NB4 (cell line): ENCODE results near the gene ANKRD39.
"Not testable (repeated sequence)": the region's sequence is repeated elsewhere in the genome, so short reads cannot be mapped to it uniquely, and the experiment has no call there.

Source experiments
- DNase-seq: peaks from one replicate; pipeline ENCODE4 v3.0.0; 2010; ENCODE audit warnings: low read depth
- H3K4me3 ChIP-seq: one replicate; pipeline ENCODE4 v1.5.1; 2011; ENCODE audit warnings: mild to moderate bottlenecking, low read depth, low read length, moderate library complexity
- CTCF ChIP-seq: IDR thresholded peaks from one replicate; pipeline ENCODE4 v1.5.1; 2012; ENCODE audit warnings: low read depth, low read length
- MYC ChIP-seq: IDR thresholded peaks from 2 replicates; pipeline ENCODE4 v1.6.1; 2011; ENCODE audit warnings: low read depth, low read length
- POLR2A ChIP-seq: IDR thresholded peaks from 2 replicates; pipeline ENCODE4 v1.6.1; 2011; ENCODE audit warnings: mild to moderate bottlenecking; ENCODE audit not compliant: insufficient read length; ENCODE audit errors: extremely low read depth
- TF ChIP-seq, protein P1 (sequence below): IDR thresholded peaks from 2 replicates; pipeline ENCODE4 v1.6.1; 2011; ENCODE audit warnings: low read depth, low read length

Gene ANKRD39

GRCh38 chr2:96890252-96890651, 32.4 kb upstream of the ANKRD39 start:
- DNase-seq, result no peak
- no peak for TF ChIP-seq CTCF
- TF ChIP-seq MYC, result no peak
- TF ChIP-seq, protein P1, sequence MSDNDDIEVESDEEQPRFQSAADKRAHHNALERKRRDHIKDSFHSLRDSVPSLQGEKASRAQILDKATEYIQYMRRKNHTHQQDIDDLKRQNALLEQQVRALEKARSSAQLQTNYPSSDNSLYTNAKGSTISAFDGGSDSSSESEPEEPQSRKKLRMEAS, result no peak
- TF ChIP-seq POLR2A, result no peak
- H3K4me3 ChIP-seq, result no peak overlapping the region

- H3K4me3 ChIP-seq, DNase-seq: not testable (repeated sequence)
These were observed 31.7 kb upstream of the ANKRD39 start for GRCh38 chr2:96889502-96889901.

GRCh38 chr2:96888072-96889011, 30.5 kb upstream of the ANKRD39 start:
- DNase-seq, result no peak
- TF ChIP-seq CTCF (no peak), POLR2A (no peak), MYC (no peak)
- TF ChIP-seq, protein P1, result no peak
- H3K4me3 ChIP-seq, result no peak overlapping the region

DNA sequence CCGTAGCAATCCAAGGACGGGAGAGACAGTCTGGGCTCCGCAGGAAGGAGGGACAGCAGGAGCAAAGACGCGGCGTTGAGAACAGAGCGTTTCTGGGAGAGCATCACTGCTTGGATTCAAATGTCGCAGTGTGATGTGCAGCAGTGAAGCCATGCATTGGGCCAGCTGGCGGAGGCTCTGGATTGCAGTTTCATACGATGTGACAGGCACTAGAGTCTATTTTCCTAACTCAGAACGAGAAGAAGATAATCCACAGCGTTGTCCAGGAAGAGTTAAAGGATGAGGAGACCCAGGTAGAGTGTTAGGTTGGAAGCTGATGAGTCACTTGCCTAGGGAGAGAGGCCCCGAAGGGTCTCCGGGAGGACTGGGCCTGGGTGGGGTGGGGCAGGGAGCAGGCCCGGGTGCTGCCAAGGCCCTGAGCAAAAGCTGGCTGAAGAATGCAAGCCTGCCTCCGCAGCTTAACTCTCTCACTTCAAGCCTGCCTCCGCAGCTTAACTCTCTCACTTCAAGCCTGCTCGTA, 29.7 kb upstream of the ANKRD39 start:
- TF ChIP-seq, protein P1, result no peak
- no peak for TF ChIP-seq MYC
- no peak for TF ChIP-seq POLR2A
- TF ChIP-seq CTCF, result no peak
- DNase-seq, result no peak

DNA sequence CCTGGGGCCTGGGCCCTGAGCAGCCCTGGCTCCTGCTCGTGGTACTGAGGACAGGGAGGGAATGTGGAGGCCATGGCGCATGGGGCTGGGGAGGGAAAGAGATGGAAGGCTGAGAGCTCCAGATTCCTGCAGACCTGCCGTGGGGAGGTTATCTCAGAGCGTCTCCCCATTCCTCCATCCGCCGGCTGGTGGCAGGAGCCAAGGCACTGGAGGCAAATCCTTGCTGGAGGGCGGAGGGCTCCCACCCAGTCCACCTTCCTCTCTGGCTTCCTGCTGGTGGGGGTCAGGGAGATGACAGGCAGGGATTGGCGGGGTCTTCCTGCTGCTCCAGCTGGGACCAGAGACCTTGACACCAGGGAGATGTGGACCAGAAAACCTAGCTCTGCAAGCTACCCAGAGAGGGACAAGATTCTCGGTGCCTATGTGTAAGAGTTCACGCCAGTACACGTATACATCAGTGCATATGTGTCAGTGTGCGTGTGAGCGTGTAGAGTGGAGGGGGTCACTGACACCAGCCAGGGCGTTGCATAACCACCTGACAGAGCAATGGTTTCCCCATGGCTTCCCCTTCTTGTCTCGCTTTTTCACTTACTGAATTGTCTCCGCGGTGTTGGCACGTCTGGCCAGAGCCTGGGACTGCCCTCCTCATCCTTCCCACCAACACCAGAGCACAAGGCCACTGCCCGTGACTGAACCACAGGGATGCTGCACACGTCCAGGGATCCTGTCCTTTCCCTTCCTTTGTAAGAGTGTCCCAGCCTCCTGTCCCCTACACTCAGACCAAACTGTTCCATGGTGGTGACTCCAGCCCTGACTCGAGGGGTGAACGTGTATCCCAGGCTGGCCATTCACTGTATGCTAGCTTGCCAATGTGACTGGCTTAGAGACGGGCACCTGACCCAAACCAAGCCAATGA, 27.9 kb upstream of the ANKRD39 start:
- no peak for TF ChIP-seq CTCF
- TF ChIP-seq POLR2A, result no peak
- TF ChIP-seq, protein P1, result no peak
- no peak for TF ChIP-seq MYC
- H3K4me3 ChIP-seq, result no peak overlapping the region
- DNase-seq, result no peak

More for the DNA sequence above, 29.7 kb upstream of the ANKRD39 start:
- no peak overlapping the region for H3K4me3 ChIP-seq
